DMS 273 (cell line): Measurements from ENCODE around the gene MKKS.

Experiments
- DNase-seq: peaks from one replicate; lab custom pipeline; 2025; ENCODE audit not compliant: unreplicated experiment; lab: John Stamatoyannopoulos, UW

The MKKS gene

GRCh38 chr20:10433623-10434466 is at the start of gene MKKS:
TSS of gene MKKS (minus strand) at chr20:10434222. CDS start at chr20:10413514, 20,708 bp downstream.
- DNase-seq, result peak; percentile 95

- DNase-seq, result no peak
These were observed 49.7 kb upstream of the MKKS start for GRCh38 chr20:10483691-10484090.

- peak; percentile 11 for DNase-seq
These were observed 47.7 kb upstream of the MKKS start for GRCh38 chr20:10481676-10482075.

GRCh38 chr20:10478930-10479329 is 44.9 kb upstream of the MKKS start:
- DNase-seq, result no peak

GRCh38 chr20:10478205-10478604 is 44.2 kb upstream of the MKKS start:
- no peak for DNase-seq

GRCh38 chr20:10476319-10476724 is 42.3 kb upstream of the MKKS start:
- no peak for DNase-seq

- DNase-seq, result no peak
These were observed 41.2 kb upstream of the MKKS start for GRCh38 chr20:10475225-10475624.

- no peak for DNase-seq
These were observed 40.7 kb upstream of the MKKS start for GRCh38 chr20:10474606-10475184.

- no peak for DNase-seq
These were observed 38.8 kb upstream of the MKKS start for GRCh38 chr20:10472871-10473270.

- no peak for DNase-seq
These were observed 36.3 kb upstream of the MKKS start for GRCh38 chr20:10470276-10470675.

- DNase-seq, result peak; percentile 89
These were observed 35.6 kb upstream of the MKKS start for GRCh38 chr20:10469599-10469998.

- no peak for DNase-seq
These were observed 35.0 kb upstream of the MKKS start for GRCh38 chr20:10469056-10469455.

GRCh38 chr20:10468340-10468845 is 34.4 kb upstream of the MKKS start:
- DNase-seq, result no peak

GRCh38 chr20:10467681-10468339 is 33.8 kb upstream of the MKKS start:
- no peak for DNase-seq

GRCh38 chr20:10466855-10467254 is 32.8 kb upstream of the MKKS start:
- DNase-seq, result no peak

GRCh38 chr20:10466325-10466724 is 32.3 kb upstream of the MKKS start:
- DNase-seq, result no peak

- DNase-seq, result no peak
These were observed 31.1 kb upstream of the MKKS start for GRCh38 chr20:10465135-10465534.

GRCh38 chr20:10463622-10464021 is 29.6 kb upstream of the MKKS start:
- DNase-seq, result no peak

- no peak for DNase-seq
These were observed 28.5 kb upstream of the MKKS start for GRCh38 chr20:10462516-10462915.

GRCh38 chr20:10461495-10461894 is 27.5 kb upstream of the MKKS start:
- no peak for DNase-seq

- DNase-seq, result peak; percentile 67
These were observed 20.2 kb upstream of the MKKS start for GRCh38 chr20:10454151-10454750.
